GM19240 (cell line): ENCODE measurements around the gene SWT1.
A peak's percentile ranks its signal among the peaks of the same experiment; 100 is the strongest.

Experiments used
- DNase-seq: peaks from one replicate; pipeline ENCODE4 v3.0.0; 2011; ENCODE audit warnings: low spot score; ENCODE audit not compliant: insufficient read length

SWT1 gene

GRCh38 chr1:185287451-185287850 is 130.5 kb downstream of the SWT1 start:
- no peak for DNase-seq

- DNase-seq = no peak
Observed at GRCh38 chr1:185288435-185288834, 131.5 kb downstream of the SWT1 start.

GRCh38 chr1:185289880-185290279 is 132.9 kb downstream of the SWT1 start:
- DNase-seq = no peak

GRCh38 chr1:185291159-185291558 is 134.2 kb downstream of the SWT1 start:
- DNase-seq = no peak

- no peak for DNase-seq
Observed at GRCh38 chr1:185291652-185292051, 134.7 kb downstream of the SWT1 start.

GRCh38 chr1:185292237-185292636 is 135.3 kb downstream of the SWT1 start:
- DNase-seq = no peak

- DNase-seq = no peak
Observed at GRCh38 chr1:185293967-185294542, 137.1 kb downstream of the SWT1 start.

GRCh38 chr1:185295091-185295490 is 138.1 kb downstream of the SWT1 start:
- DNase-seq = no peak

GRCh38 chr1:185297982-185298381 is 141.0 kb downstream of the SWT1 start:
- DNase-seq = no peak

- no peak for DNase-seq
Observed at GRCh38 chr1:185300152-185300551, 143.2 kb downstream of the SWT1 start.

- no peak for DNase-seq
Observed at GRCh38 chr1:185305419-185305818, 148.5 kb downstream of the SWT1 start.

GRCh38 chr1:185308126-185308525 is 151.2 kb downstream of the SWT1 start:
- DNase-seq = no peak

GRCh38 chr1:185309566-185309965 is 152.6 kb downstream of the SWT1 start:
- DNase-seq = no peak

- DNase-seq = no peak
Observed at GRCh38 chr1:185311589-185312225, 154.7 kb downstream of the SWT1 start.

GRCh38 chr1:185312361-185313138 is 155.6 kb downstream of the SWT1 start:
- no peak for DNase-seq

GRCh38 chr1:185314411-185314810 is 157.4 kb downstream of the SWT1 start:
- no peak for DNase-seq

- DNase-seq = no peak
Observed at GRCh38 chr1:185315445-185316071, 158.6 kb downstream of the SWT1 start.

GRCh38 chr1:185316163-185317033 is 159.4 kb downstream of the SWT1 start:
- DNase-seq = peak; percentile 37

- peak; percentile 80 for DNase-seq
Observed at GRCh38 chr1:185317034-185317885, 160.3 kb downstream of the SWT1 start, which contains the start of gene IVNS1ABP. Gene IVNS1ABP, minus strand, starts transcription at chr1:185317243. Its CDS starts 7,750 bp downstream, at chr1:185309493.

- DNase-seq = peak; percentile 50
Observed at GRCh38 chr1:185317886-185318310, 160.9 kb downstream of the SWT1 start.
